ENCODE results near the gene CAPN8.

The CAPN8 gene

GRCh38 chr1:223629126-223629457 lies 36.4 kb downstream of the CAPN8 start:
- H3K9ac ChIP-seq (ENCODE audit: insufficient read length, low read depth) = no peak overlapping the region
- no peak overlapping the region for H3K4me3 ChIP-seq (ENCODE audit: insufficient read length, low read depth)
- H3K36me3 ChIP-seq (ENCODE audit: insufficient read depth, insufficient read length, low read length) = no peaks in the 10 kb centered on the region
- H3K4me1 ChIP-seq (ENCODE audit: insufficient read depth, insufficient read length) = no peaks in the 10 kb centered on the region
- H3K9me3 ChIP-seq (ENCODE audit: insufficient read depth, low read length) = no peaks in the 10 kb centered on the region
- no peaks in the 10 kb centered on the region for H3K27me3 ChIP-seq (ENCODE audit: insufficient read depth, insufficient read length)
- TF ChIP-seq YY1 (IDR thresholded peaks at IDR 0.05; ENCODE audit: insufficient read depth, insufficient read length) = no peak
- no peak for TF ChIP-seq ZNF274 (IDR thresholded peaks at IDR 0.05; ENCODE audit: low read depth, low read length)
- TF ChIP-seq SUZ12 (IDR thresholded peaks at IDR 0.05; ENCODE audit: extremely low read depth, insufficient read depth, insufficient read length) = no peak
- no peak for DNase-seq (ENCODE audit: low read depth, low spot score)

DNA sequence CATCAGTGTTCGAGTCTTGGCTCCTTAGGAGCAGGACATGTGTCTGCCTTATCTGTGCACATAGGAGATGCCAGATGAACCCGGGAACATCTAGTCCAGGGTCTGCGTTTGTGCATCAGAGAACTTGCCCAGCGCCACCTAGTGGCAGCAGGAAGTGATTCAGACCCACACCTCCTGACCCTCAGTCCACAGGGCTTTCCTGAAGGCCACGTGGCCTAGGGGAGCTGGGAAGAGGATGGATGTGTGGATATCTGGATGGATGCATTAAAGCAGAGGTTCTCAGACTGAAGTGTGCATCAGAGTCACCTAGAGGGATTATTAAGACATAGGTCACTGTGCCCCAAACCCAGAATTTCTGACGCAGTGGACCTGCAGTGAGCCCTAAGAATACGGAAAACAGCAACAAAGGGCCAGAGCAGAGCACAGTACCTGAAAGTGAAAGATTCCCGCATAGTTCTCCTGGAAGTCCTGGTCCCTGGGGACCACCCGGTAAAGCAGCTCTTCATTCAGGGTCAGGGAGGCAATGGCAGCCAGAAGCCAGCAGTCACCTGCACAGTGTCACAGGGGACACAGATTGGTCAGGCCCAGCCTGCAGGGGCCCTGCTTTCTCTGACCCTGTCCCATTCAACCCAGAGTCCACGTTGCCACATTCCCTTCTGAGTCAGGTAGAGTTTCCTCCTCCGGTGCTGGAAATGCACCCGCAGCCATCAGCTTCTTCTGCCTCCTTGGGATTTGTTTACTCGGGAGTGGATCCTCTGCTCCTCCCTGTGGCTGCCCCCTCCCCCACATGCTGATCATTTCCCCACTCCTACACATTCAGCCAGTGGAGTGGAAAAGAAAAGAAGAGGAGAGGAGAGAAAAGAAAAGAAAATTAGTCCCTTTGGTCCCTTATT lies 37.0 kb downstream of the CAPN8 start:
- Histone ChIP-seq H3K27me3 (ENCODE audit: insufficient read depth, insufficient read length) (no peaks in the 10 kb centered on the region), H3K9ac (ENCODE audit: insufficient read length, low read depth) (no peak overlapping the region), H3K36me3 (ENCODE audit: insufficient read depth, insufficient read length, low read length) (no peaks in the 10 kb centered on the region), H3K4me3 (ENCODE audit: insufficient read length, low read depth) (no peak overlapping the region), H3K9me3 (ENCODE audit: insufficient read depth, low read length) (no peaks in the 10 kb centered on the region), H3K4me1 (ENCODE audit: insufficient read depth, insufficient read length) (no peaks in the 10 kb centered on the region)
- no peak for TF ChIP-seq ZNF274 (IDR thresholded peaks at IDR 0.05; ENCODE audit: low read depth, low read length)
- no peak for TF ChIP-seq YY1 (IDR thresholded peaks at IDR 0.05; ENCODE audit: insufficient read depth, insufficient read length)
- no peak for TF ChIP-seq SUZ12 (IDR thresholded peaks at IDR 0.05; ENCODE audit: extremely low read depth, insufficient read depth, insufficient read length)
- peak; percentile 52 for DNase-seq (ENCODE audit: low read depth, low spot score)

- Histone ChIP-seq H3K9ac (ENCODE audit: insufficient read length, low read depth) (no peak overlapping the region), H3K9me3 (ENCODE audit: insufficient read depth, low read length) (no peaks in the 10 kb centered on the region), H3K4me3 (ENCODE audit: insufficient read length, low read depth) (no peak overlapping the region), H3K27me3 (ENCODE audit: insufficient read depth, insufficient read length) (no peaks in the 10 kb centered on the region), H3K36me3 (ENCODE audit: insufficient read depth, insufficient read length, low read length) (no peaks in the 10 kb centered on the region), H3K4me1 (ENCODE audit: insufficient read depth, insufficient read length) (peaks cover 2% of the 10 kb centered on the region)
- TF ChIP-seq ZNF274 (IDR thresholded peaks at IDR 0.05; ENCODE audit: low read depth, low read length) (no peak), SUZ12 (IDR thresholded peaks at IDR 0.05; ENCODE audit: extremely low read depth, insufficient read depth, insufficient read length) (no peak), YY1 (IDR thresholded peaks at IDR 0.05; ENCODE audit: insufficient read depth, insufficient read length) (no peak)
- DNase-seq (ENCODE audit: low read depth, low spot score) = no peak
Observed at GRCh38 chr1:223622132-223622842, 43.2 kb downstream of the CAPN8 start.

- Histone ChIP-seq H3K4me1 (ENCODE audit: insufficient read depth, insufficient read length) (peaks cover 2% of the 10 kb centered on the region), H3K4me3 (ENCODE audit: insufficient read length, low read depth) (no peak overlapping the region), H3K27me3 (ENCODE audit: insufficient read depth, insufficient read length) (no peaks in the 10 kb centered on the region), H3K9me3 (ENCODE audit: insufficient read depth, low read length) (no peaks in the 10 kb centered on the region), H3K36me3 (ENCODE audit: insufficient read depth, insufficient read length, low read length) (no peaks in the 10 kb centered on the region), H3K9ac (ENCODE audit: insufficient read length, low read depth) (no peak overlapping the region)
- TF ChIP-seq SUZ12 (IDR thresholded peaks at IDR 0.05; ENCODE audit: extremely low read depth, insufficient read depth, insufficient read length) (no peak), YY1 (IDR thresholded peaks at IDR 0.05; ENCODE audit: insufficient read depth, insufficient read length) (no peak), ZNF274 (IDR thresholded peaks at IDR 0.05; ENCODE audit: low read depth, low read length) (no peak)
- DNase-seq (ENCODE audit: low read depth, low spot score) = no peak
Observed at GRCh38 chr1:223621312-223621734, 44.2 kb downstream of the CAPN8 start.

GRCh38 chr1:223620297-223620897 lies 45.1 kb downstream of the CAPN8 start:
- H3K27me3 ChIP-seq (ENCODE audit: insufficient read depth, insufficient read length) = no peaks in the 10 kb centered on the region
- no peaks in the 10 kb centered on the region for H3K9me3 ChIP-seq (ENCODE audit: insufficient read depth, low read length)
- no peaks in the 10 kb centered on the region for H3K36me3 ChIP-seq (ENCODE audit: insufficient read depth, insufficient read length, low read length)
- no peak overlapping the region for H3K9ac ChIP-seq (ENCODE audit: insufficient read length, low read depth)
- TF ChIP-seq SUZ12 (IDR thresholded peaks at IDR 0.05; ENCODE audit: extremely low read depth, insufficient read depth, insufficient read length) (no peak), YY1 (IDR thresholded peaks at IDR 0.05; ENCODE audit: insufficient read depth, insufficient read length) (no peak), ZNF274 (IDR thresholded peaks at IDR 0.05; ENCODE audit: low read depth, low read length) (no peak)
- peaks cover 2% of the 10 kb centered on the region for H3K4me1 ChIP-seq (ENCODE audit: insufficient read depth, insufficient read length)
- no peak overlapping the region for H3K4me3 ChIP-seq (ENCODE audit: insufficient read length, low read depth)
- DNase-seq (ENCODE audit: low read depth, low spot score) = no peak

DNA sequence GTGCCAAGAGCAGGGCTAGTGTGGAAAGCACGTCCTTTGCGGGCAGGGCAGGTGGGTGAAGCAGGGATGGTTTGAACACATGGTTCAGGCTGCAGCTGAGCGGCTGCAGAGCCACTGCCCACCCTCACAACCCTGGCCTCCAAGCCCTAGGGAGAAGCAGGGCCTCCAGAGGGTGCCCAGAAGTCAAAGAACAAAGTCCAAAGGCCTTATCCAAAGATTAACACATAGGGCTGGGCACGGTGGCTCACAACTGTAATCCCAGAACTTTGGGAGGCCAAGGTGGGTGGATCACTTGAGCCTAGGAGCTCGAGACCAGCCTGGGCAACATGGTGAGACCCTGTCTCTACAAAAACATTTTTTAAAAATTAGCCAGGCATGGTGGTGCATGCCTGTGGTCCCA lies 46.8 kb downstream of the CAPN8 start:
- no peaks in the 10 kb centered on the region for H3K9me3 ChIP-seq (ENCODE audit: insufficient read depth, low read length)
- H3K27me3 ChIP-seq (ENCODE audit: insufficient read depth, insufficient read length) = no peaks in the 10 kb centered on the region
- H3K4me3 ChIP-seq (ENCODE audit: insufficient read length, low read depth) = no peak overlapping the region
- no peaks in the 10 kb centered on the region for H3K36me3 ChIP-seq (ENCODE audit: insufficient read depth, insufficient read length, low read length)
- no peak for TF ChIP-seq SUZ12 (IDR thresholded peaks at IDR 0.05; ENCODE audit: extremely low read depth, insufficient read depth, insufficient read length)
- no peak for TF ChIP-seq YY1 (IDR thresholded peaks at IDR 0.05; ENCODE audit: insufficient read depth, insufficient read length)
- no peak for TF ChIP-seq ZNF274 (IDR thresholded peaks at IDR 0.05; ENCODE audit: low read depth, low read length)
- DNase-seq (ENCODE audit: low read depth, low spot score) = no peak
- H3K9ac ChIP-seq (ENCODE audit: insufficient read length, low read depth) = no peak overlapping the region
- H3K4me1 ChIP-seq (ENCODE audit: insufficient read depth, insufficient read length) = peaks cover 2% of the 10 kb centered on the region

Measured in NT2/D1 (cell line).